Measurements from ENCODE around the gene ANAPC16.
"Not testable (repeated sequence)": the region's sequence is repeated elsewhere in the genome, so short reads cannot be mapped to it uniquely, and the experiment has no call there.

Gene ANAPC16

DNA sequence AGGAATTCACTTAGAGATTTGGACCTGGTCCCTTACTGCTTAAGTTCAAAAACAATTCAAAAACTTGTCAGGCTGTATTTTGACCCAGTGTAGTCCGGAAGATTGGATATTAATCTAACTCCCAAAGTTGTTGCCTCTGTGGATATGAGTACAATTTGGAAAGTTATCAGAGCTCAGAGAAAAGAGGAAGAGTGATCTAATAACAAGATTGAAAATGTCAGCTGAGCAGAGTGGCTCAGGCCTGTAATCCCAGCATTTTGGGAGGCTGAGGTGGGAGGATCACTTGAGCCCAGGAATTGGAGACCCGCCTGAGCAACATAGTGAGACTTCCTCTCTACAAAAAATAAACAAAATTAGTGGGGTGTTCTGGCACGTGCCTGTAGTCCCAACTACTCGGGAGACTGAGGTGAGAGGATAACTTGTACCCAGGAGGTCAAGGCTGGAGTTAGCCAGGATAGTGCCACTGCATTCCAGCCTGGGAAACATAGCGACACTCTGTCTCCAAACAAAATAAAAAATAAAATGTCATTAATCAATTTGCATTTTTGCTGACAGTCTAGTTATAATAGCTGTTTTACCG, 3.5 kb downstream of the ANAPC16 start:
- Histone ChIP-seq H3K9me3 (ENCODE audit: control insufficient read depth, low read length) (no peaks in the 10 kb centered on the region), H3K4me3 (ENCODE audit: low read depth, low read length) (no peak overlapping the region), H3K36me3 (ENCODE audit: control insufficient read depth, insufficient read depth, low read length) (no peaks in the 10 kb centered on the region), H3K27ac (no peak overlapping the region), H2AFZ (no peak overlapping the region), H3K4me1 (peaks cover 13% of the 10 kb centered on the region), H3K9ac (no peak overlapping the region), H3K4me2 (ENCODE audit: low read length) (peak overlapping the region; percentile 26), H3K27me3 (ENCODE audit: control insufficient read depth, insufficient read depth, low read length) (no peaks in the 10 kb centered on the region), H3K79me2 (peaks cover 30% of the 10 kb centered on the region)
- no peak for TF ChIP-seq CTCF (IDR thresholded peaks at IDR 0.05)

DNA sequence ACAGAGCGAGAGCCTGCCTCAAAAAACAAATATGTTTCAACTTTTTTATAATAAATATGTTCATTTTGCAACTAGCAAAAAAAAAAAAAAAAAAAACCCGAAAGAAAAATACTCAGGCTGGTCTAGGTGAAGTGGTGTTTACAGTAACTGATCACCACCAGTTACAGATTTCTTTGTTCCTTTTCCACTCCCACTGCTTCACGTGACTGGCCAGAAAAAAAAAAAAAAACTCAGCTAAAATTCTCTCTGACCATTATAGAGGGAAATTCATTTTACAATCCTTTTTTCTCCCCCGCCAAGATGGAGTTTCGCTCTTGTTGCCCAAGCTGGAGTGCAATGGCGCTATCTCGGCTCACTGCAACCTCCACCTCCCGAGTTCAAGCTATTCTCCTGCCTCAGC, 4.8 kb downstream of the ANAPC16 start:
- H3K27ac ChIP-seq, result no peak overlapping the region
- H3K4me1 ChIP-seq, result peaks cover 19% of the 10 kb centered on the region
- no peak for TF ChIP-seq CTCF (IDR thresholded peaks at IDR 0.05)
- no peaks in the 10 kb centered on the region for H3K27me3 ChIP-seq (ENCODE audit: control insufficient read depth, insufficient read depth, low read length)
- H3K79me2 ChIP-seq, result peaks cover 26% of the 10 kb centered on the region
- H3K9ac ChIP-seq, result no peak overlapping the region
- H2AFZ ChIP-seq, result no peak overlapping the region
- no peaks in the 10 kb centered on the region for H3K36me3 ChIP-seq (ENCODE audit: control insufficient read depth, insufficient read depth, low read length)
- H3K4me3 ChIP-seq (ENCODE audit: low read depth, low read length), result no peak overlapping the region
- no peaks in the 10 kb centered on the region for H3K9me3 ChIP-seq (ENCODE audit: control insufficient read depth, low read length)
- H3K4me2 ChIP-seq (ENCODE audit: low read length), result no peak overlapping the region

- Histone ChIP-seq H3K27ac (no peak overlapping the region), H3K36me3 (ENCODE audit: control insufficient read depth, insufficient read depth, low read length) (no peaks in the 10 kb centered on the region), H3K4me1 (peaks cover 19% of the 10 kb centered on the region), H2AFZ (no peak overlapping the region), H3K9ac (no peak overlapping the region), H3K4me2 (ENCODE audit: low read length) (no peak overlapping the region), H3K27me3 (ENCODE audit: control insufficient read depth, insufficient read depth, low read length) (no peaks in the 10 kb centered on the region), H3K79me2 (peaks cover 28% of the 10 kb centered on the region), H3K9me3 (ENCODE audit: control insufficient read depth, low read length) (no peaks in the 10 kb centered on the region), H3K4me3 (ENCODE audit: low read depth, low read length) (no peak overlapping the region)
- TF ChIP-seq CTCF (IDR thresholded peaks at IDR 0.05), result no peak
Measured at GRCh38 chr10:72221278-72221677, 5.5 kb downstream of the ANAPC16 start.

GRCh38 chr10:72223743-72224101, 7.9 kb downstream of the ANAPC16 start:
- Histone ChIP-seq H3K9me3 (ENCODE audit: control insufficient read depth, low read length) (no peaks in the 10 kb centered on the region), H3K4me3 (ENCODE audit: low read depth, low read length) (no peak overlapping the region), H3K27me3 (ENCODE audit: control insufficient read depth, insufficient read depth, low read length) (no peaks in the 10 kb centered on the region), H3K9ac (no peak overlapping the region), H2AFZ (no peak overlapping the region), H3K4me2 (ENCODE audit: low read length) (no peak overlapping the region), H3K27ac (peak overlapping the region; percentile 67), H3K4me1 (peaks cover 21% of the 10 kb centered on the region), H3K36me3 (ENCODE audit: control insufficient read depth, insufficient read depth, low read length) (no peaks in the 10 kb centered on the region), H3K79me2 (peaks cover 28% of the 10 kb centered on the region)
- no peak for TF ChIP-seq CTCF (IDR thresholded peaks at IDR 0.05)

- not testable (repeated sequence) for H3K9ac ChIP-seq; H3K4me2 ChIP-seq (ENCODE audit: low read length); H3K36me3 ChIP-seq (ENCODE audit: control insufficient read depth, insufficient read depth, low read length); H2AFZ ChIP-seq; H3K9me3 ChIP-seq (ENCODE audit: control insufficient read depth, low read length); H3K27me3 ChIP-seq (ENCODE audit: control insufficient read depth, insufficient read depth, low read length); H3K4me3 ChIP-seq (ENCODE audit: low read depth, low read length)
- Histone ChIP-seq H3K79me2 (peaks cover 27% of the 10 kb centered on the region), H3K27ac (peak overlapping the region; percentile 67), H3K4me1 (peaks cover 25% of the 10 kb centered on the region)
Measured at GRCh38 chr10:72224191-72224590, 8.4 kb downstream of the ANAPC16 start.
